ENCODE data around the gene DNM3.
"Not testable (repeated sequence)": the region's sequence is repeated elsewhere in the genome, so short reads cannot be mapped to it uniquely, and the experiment has no call there.

DNM3 gene

GRCh38 chr1:171841050-171841910 is at the start of gene DNM3:
Gene DNM3 (plus strand): TSS chr1:171841498. CDS start chr1:171841657, 159 bp downstream.
- peak; percentile 69 for DNase-seq

GRCh38 chr1:171792656-171793369 is 48.5 kb upstream of the DNM3 start:
- DNase-seq = no peak

GRCh38 chr1:171793636-171794035 is 47.7 kb upstream of the DNM3 start:
- no peak for DNase-seq

- peak; percentile 71 for DNase-seq
Measured at GRCh38 chr1:171794085-171794484, 47.2 kb upstream of the DNM3 start.

GRCh38 chr1:171796592-171796991 is 44.7 kb upstream of the DNM3 start:
- no peak for DNase-seq

- no peak for DNase-seq
Measured at GRCh38 chr1:171798311-171798710, 43.0 kb upstream of the DNM3 start.

- no peak for DNase-seq
Measured at GRCh38 chr1:171798765-171799164, 42.5 kb upstream of the DNM3 start.

GRCh38 chr1:171799166-171799565 is 42.1 kb upstream of the DNM3 start:
- DNase-seq = no peak

GRCh38 chr1:171799698-171800097 is 41.6 kb upstream of the DNM3 start:
- not testable (repeated sequence) for DNase-seq

- no peak for DNase-seq
Measured at GRCh38 chr1:171800342-171800741, 41.0 kb upstream of the DNM3 start.

- DNase-seq = no peak
Measured at GRCh38 chr1:171800851-171801250, 40.4 kb upstream of the DNM3 start.

GRCh38 chr1:171801487-171801891 is 39.8 kb upstream of the DNM3 start:
- no peak for DNase-seq

- DNase-seq = no peak
Measured at GRCh38 chr1:171802207-171802606, 39.1 kb upstream of the DNM3 start.

GRCh38 chr1:171803045-171803444 is 38.3 kb upstream of the DNM3 start:
- no peak for DNase-seq

GRCh38 chr1:171803461-171804022 is 37.8 kb upstream of the DNM3 start:
- no peak for DNase-seq

GRCh38 chr1:171805395-171806115 is 35.7 kb upstream of the DNM3 start:
- no peak for DNase-seq

GRCh38 chr1:171807556-171807955 is 33.7 kb upstream of the DNM3 start:
- no peak for DNase-seq

GRCh38 chr1:171809834-171810233 is 31.5 kb upstream of the DNM3 start:
- no peak for DNase-seq

- DNase-seq = no peak
Measured at GRCh38 chr1:171811672-171812071, 29.6 kb upstream of the DNM3 start.

GRCh38 chr1:171814692-171815091 is 26.6 kb upstream of the DNM3 start:
- no peak for DNase-seq

- DNase-seq = no peak
Measured at GRCh38 chr1:171816300-171816901, 24.9 kb upstream of the DNM3 start.

GRCh38 chr1:171817511-171818265 is 23.6 kb upstream of the DNM3 start:
- peak; percentile 69 for DNase-seq

Data from stimulated activated CD4-positive, alpha-beta T cell treated with anti-CD3 and anti-CD28 coated beads, Interleukin-1b, Interleukin-23, amount 100 ng/mL, for 48 hours (primary cell).